Raji (cell line): ENCODE measurements around the gene MGAT3.
A peak's percentile ranks its signal among the peaks of the same experiment; 100 is the strongest.

Source experiments
- POLR2A ChIP-seq: IDR thresholded peaks from 2 replicates; pipeline ENCODE4 v1.6.1; 2011; ENCODE audit warnings: low read depth, low read length, control low read depth; ENCODE audit not compliant: insufficient read depth

MGAT3 gene

DNA sequence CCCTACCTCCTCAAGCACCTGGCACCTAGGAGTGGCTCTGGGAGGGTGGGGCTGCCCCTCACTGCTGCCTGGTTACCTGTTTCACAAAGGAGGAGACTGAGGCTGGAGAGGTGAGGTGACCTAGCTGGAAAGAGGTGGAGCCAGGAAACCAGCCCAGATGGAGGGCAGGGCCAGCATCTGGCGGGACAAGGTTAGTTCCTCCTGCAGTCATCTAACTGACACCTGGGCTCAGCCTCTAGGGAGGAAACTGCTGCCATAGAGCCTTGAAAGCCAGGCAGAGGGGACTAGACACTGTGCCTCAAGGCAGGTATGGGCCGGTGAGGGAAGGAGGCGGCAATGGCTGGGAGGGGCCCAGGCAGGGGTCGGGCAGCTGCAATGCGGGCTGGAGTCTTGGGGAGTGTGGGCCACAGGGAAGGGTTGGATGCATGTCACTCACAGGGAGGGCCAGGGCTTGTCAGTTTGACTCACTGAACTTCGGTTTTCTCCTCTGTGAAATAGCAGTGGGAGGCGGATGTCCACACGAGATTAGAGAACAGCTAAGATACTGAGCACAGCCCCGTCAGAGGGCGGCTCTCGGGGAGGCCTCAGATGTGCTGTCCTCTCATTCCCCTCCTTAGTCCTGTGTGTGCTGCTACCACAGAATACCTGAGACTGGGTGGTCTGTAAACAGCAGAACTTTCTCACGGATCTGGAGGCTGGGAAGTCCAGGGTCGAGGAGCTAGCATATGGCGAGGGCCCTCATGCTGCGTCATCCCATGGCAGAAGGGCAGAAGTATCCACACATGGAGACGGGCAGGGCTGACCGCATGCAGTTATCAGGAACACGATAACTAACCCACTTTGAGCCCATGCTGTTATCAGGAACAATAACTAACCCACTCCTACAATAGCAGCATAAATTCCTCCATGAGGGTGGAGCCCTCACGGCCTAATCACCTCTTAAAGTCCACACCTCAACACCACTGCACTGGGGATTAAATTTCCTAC lies 16.1 kb downstream of the MGAT3 start:
- TF ChIP-seq POLR2A: peak; percentile 37; the same call in 1 of the 2 replicates

DNA sequence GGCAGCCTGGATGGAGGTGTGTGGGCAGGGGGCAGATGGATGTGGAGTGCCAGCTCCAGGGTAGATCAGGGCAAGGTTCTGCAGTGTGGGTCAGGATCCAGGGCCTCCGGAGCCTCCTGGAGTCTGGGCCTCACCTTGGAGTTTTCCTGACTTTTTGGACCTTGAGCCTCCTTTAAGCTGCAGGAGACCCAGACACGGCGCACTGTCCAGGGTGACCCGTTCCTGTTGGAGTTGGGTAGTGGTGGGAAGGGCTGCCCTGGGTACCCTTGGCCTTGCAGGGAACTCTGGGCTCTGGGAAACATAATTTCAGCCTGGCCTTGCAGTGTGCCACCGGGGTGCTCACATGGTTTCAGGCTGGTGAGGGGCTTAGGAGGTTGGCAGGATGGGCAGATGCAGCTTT lies 17.0 kb downstream of the MGAT3 start:
- TF ChIP-seq POLR2A: no peak

DNA sequence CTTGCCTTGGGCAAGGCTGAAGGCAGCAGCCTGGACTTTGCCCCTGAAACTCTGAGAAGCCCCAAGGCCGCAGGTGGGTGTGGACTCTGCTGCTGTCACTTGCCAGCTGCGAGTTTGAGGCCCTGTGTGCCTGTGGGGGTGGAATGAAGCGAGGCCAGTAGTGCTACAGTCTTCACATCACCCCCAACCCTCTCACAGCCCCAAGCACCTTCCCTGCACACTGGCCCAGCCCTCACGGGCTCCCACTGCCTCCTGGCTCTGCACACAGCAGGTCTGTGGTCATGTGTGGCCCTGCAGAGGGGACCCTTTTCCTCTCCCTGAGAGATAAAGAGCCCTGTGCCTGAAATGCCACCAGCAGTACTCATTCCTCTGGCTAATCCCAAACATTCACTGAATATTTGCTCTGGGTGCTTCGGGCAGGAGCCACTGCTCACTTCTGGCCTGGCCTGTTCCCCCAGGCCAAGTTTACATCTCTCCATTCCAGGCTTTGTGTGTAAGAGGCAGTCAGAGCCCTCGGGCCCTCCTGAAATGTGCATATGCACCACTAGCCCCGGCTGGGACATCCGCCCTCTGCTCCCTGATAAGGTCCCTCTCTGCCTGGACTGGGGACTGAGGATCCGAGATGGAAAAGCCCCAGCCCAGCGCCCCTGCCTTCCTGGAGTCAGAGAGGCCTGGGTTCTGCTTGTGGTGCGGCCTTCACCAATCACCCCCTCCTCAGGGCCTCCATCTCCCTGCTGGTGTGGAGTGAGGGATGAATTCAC lies 17.7 kb downstream of the MGAT3 start:
- TF ChIP-seq POLR2A: no peak

DNA sequence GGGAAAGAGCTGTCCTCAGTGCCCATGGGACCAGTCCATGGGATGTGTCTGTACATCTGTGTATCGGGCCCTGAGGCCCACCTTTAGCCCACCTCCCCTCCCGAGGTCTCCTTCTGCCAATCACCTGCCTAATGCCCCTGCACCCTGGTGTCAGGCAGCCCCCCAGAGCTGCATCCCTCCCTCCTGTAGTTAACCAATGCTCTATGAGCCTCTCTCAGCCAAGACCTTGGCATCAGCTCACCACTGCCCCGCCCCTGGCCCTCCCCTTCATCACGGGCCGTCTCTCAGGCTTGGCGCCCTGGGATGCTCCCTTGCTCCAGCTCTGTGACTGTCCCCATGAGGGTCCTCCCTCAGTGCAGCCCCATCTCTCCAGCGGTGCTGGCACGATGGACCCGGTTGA lies 18.5 kb downstream of the MGAT3 start:
- no peak for TF ChIP-seq POLR2A

DNA sequence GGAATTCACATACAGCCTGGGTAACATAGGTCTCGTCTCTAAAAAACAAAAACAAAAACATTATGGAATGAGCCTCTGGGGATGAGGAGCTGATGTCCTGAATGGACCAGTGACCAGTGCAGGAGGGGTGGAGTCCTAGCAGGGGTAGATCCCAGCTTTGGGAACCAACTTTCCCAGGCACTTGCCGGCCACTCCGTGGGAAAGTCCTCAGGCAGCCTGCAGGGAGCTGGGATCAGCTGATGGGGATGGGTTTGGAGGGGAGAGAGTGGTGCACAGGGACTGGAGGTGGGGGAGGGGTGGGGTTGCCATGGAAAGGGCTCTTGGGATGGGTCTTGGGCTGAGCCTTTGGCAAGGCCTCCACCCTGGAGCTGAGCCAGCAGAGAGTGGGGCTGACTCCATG lies 19.1 kb downstream of the MGAT3 start:
- no peak for TF ChIP-seq POLR2A

DNA sequence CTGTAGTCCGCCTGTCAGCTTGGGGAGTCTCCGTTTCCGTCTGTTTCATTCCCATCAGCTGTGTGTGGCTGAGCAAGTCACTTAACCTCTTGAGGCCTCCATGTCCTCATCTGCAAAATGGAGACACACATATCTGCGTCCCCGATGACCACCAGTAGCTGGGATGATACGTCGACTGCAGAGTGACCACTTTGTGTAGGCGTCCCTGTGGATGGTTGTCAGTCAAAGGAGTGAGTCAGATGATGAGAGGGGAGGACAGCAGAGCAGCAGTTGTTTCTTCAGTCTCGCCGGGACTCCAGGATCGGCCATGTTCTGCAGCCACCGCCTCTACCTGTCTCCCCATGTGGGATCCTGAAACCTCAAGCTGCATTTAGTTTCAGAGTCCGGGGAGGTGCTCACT lies 19.9 kb downstream of the MGAT3 start:
- TF ChIP-seq POLR2A: no peak

DNA sequence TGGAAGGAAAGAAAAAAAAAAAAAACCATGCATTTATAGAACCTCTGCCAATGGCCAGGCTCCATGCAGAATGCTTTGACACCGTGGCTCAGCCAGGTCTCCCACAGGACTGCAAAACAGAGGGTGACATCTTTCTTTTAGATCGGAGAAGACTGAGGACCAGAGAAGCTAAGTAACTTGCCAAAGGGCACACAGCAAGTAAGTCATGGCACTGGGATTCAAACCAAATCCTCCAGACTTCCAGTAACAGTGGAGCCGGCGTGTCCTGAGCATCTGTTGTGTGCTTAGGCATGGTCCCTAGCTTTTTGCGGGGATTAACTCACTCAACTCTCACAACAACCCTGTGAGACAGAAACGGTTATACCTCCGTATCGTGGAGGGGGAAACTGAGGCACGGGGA lies 20.7 kb downstream of the MGAT3 start:
- no peak for TF ChIP-seq POLR2A

DNA sequence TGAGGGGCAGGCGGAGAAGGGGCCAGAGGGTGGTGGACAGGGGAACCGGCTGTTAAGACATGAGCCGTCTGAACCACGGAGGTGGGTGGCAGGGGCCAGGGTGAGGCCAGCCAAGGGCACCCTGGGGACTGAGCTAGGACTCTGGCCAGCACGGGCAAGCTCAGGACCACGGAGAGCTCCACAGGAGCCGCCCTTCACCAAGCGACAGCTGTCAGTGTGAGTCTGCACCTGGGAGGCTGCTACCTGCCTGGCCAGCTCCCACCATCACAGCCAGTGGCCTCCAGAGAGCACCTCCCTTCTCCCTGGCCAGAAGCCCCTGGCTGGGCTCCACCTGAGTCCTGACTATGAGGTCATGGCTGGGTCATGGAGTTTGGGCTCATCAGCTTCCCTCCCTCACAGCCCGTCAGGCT lies 21.6 kb downstream of the MGAT3 start:
- no peak for TF ChIP-seq POLR2A

DNA sequence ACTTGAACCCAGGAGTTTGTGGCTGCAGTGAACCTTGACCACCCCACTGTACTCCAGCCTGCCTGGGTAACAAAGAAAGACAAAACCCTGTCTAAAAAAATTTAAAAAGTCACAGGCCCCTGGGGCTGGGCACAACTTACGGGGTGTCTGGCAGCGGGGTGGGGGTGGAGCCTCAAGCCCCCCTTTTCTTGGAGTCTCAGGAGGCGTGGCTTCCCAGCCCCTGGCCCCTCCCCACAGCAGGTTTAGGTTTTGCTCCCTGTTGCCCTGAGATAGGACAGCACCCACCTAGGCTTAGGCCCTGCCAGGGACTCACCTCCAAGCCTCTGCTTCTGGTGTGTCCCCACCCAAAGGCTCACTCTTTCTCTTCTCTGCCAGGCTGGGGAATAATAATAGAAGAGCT lies 22.4 kb downstream of the MGAT3 start:
- no peak for TF ChIP-seq POLR2A

DNA sequence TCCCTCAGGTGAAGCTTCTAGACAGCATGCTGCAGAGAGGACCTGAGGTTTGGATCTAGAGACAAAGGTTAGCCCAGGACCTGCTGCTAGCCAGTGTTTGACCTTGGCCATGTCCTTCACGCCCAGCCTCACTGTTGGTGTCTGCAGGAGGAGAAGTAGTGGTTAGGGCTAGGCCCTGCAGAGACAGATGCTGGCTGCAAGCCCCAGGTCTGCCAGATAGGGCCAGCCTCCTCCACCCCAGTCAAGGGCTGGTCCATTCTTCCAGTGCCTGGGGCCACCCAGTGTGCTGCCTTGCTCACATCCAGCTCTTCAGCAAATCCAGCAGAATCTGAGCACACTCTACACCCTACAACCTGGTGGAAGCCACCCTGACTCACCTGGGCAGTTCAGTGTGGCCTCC lies 23.7 kb downstream of the MGAT3 start:
- no peak for TF ChIP-seq POLR2A

DNA sequence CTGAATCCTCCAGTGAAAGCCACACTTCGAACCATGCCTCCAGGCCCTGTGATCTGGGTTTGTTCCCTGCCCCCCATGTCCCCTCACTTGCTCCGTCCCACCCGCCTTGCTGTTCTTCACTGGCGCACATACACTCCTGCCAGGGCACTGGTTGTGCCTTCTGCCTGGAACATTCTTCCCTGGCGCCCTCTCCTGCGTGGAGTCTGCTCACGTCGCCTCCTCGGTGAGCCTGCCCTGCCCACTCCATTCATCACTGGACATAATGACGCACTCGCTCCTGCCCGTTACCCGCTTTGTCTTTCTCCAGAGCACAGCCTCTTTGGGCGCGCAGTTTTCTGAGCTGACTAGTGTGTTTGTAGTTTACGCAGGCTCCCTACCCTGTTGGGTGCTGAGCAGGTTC lies 24.2 kb downstream of the MGAT3 start:
- TF ChIP-seq POLR2A: no peak

DNA sequence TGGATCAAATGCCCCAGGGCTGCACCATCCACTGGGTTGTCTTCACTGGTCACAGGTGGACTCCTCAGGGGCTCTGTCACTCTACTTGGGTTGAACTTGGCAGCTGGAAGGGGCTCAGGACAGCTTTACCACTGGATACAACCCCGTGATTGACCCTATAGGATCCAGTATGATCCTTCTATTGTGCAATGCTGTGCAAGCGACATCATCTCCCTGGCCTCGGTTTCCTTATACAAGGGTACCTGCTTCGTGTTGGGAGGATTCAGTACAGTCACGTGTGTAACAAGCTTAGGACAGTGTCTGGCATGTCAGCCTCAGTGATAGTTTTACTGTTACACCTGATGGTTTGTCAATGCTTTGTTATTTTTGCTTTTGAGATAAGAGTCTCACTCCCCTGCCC lies 24.8 kb downstream of the MGAT3 start:
- TF ChIP-seq POLR2A: no peak

DNA sequence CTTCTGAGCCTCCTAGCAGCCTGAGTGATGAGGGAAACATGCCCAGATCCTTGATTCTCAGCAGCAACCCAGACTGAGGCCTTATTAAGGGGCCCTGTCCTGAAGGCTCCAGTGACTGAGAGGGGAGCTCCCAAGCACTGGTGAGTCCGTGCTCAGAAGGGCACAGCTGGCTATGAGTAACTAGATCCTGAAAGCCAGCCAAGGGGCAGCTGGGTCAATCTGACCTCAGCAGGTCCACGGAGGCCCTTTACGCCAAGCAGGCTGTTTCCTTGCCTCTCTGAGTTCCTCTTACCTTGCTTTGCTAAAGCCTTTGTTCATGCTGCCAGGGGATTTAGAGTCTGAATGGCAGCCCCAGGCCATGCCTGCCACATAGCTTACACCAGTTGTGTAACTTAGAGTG lies 26.0 kb downstream of the MGAT3 start:
- no peak for TF ChIP-seq POLR2A

DNA sequence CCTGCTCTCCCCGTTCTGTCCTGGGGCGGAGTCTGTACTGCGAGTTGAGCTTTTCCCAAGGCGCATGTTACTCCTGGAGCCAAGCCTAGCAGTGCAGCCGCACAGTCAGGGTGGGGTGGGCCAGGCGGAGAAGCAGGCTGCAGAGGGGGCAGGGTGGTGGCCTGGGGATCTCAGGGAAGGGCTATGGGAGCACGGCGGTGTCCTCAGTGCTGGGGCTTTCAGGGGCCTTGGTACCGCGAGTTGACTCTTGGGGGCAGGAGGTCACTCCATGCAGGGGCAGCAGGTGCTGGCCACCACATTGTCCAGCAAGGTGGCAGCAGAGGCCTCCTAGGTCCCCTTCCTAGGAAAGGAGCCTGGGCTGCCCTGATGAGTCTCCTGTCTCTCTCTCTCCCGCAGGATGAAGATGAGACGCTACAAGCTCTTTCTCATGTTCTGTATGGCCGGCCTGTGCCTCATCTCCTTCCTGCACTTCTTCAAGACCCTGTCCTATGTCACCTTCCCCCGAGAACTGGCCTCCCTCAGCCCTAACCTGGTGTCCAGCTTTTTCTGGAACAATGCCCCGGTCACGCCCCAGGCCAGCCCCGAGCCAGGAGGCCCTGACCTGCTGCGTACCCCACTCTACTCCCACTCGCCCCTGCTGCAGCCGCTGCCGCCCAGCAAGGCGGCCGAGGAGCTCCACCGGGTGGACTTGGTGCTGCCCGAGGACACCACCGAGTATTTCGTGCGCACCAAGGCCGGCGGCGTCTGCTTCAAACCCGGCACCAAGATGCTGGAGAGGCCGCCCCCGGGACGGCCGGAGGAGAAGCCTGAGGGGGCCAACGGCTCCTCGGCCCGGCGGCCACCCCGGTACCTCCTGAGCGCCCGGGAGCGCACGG lies 30.4 kb downstream of the MGAT3 start:
- no peak for TF ChIP-seq POLR2A
